IMR-90 (cell line): ENCODE results near the gene MAP2. TPM values are rescaled to one million over a fixed set of nuclear protein-coding genes. Genes with fewer than 3 reads are reported as not detected.

Experiments
- ATAC-seq: fragments of 200-7000 bp; cut with Tn5 transposase; 2 replicates; pipeline ENCODE4 v1.9.1; 2020; ENCODE audit warnings: low read depth, mild to moderate bottlenecking, moderate library complexity
- BruUV-seq: library from RNA; stranded (reverse); fragments of 400-500 nt; replicated peaks from 2 replicates; lab custom pipeline; 2021; lab: Mats Ljungman, UMichigan
- CTCF ChIA-PET: fragments of 300-600 bp; formaldehyde crosslinking; extraction: SDS; loops from one replicate; lab custom pipeline; 2021; ENCODE audit warnings: antibody characterized with exemption; lab: Yijun Ruan, JAX
- POLR2A ChIA-PET: fragments of 300-600 bp; sonication (Branson Sonifier 250); formaldehyde crosslinking; loops from one replicate; lab custom pipeline; 2022; ENCODE audit warnings: antibody characterized with exemption; ENCODE audit not compliant: unreplicated experiment; lab: Charles Lee
- DNase-seq: peaks from one replicate; pipeline ENCODE4 v3.0.0; 2013
- H2AFZ ChIP-seq: replicated peaks from 2 replicates; pipeline ENCODE3; 2013; ENCODE audit warnings: low read length, mild to moderate bottlenecking; ENCODE audit not compliant: poor library complexity
- H2AK5ac ChIP-seq: 2 replicates; pipeline ENCODE4 v1.6.1; 2013; ENCODE audit warnings: low read depth, low read length, inconsistent platforms
- H2AK9ac ChIP-seq: replicated peaks from 2 replicates; pipeline ENCODE3; 2013; ENCODE audit warnings: mild to moderate bottlenecking, low read depth, low read length, moderate library complexity; ENCODE audit not compliant: poor library complexity
- H2BK120ac ChIP-seq: 2 replicates; pipeline ENCODE4 v1.6.1; 2013; ENCODE audit warnings: low read depth, low read length, inconsistent platforms
- H2BK15ac ChIP-seq: 3 replicates; pipeline ENCODE4 v1.6.1; 2013; ENCODE audit warnings: low read depth, low read length, inconsistent platforms
- H2BK20ac ChIP-seq: 2 replicates; pipeline ENCODE4 v1.6.1; 2013; ENCODE audit warnings: low read depth, mild to moderate bottlenecking, inconsistent platforms, low read length, moderate library complexity
- H2BK5ac ChIP-seq: 2 replicates; pipeline ENCODE4 v1.6.1; 2013; ENCODE audit warnings: mild to moderate bottlenecking, low read depth, low read length, inconsistent platforms; ENCODE audit not compliant: poor library complexity, severe bottlenecking
- H3K14ac ChIP-seq: replicated peaks from 2 replicates; pipeline ENCODE4 v1.6.1; 2013; ENCODE audit warnings: low read depth, low read length, inconsistent platforms
- H3K18ac ChIP-seq: 2 replicates; pipeline ENCODE4 v1.6.1; 2013; ENCODE audit warnings: low read depth, low read length, control low read depth
- H3K23ac ChIP-seq: 2 replicates; pipeline ENCODE4 v1.6.1; 2013; ENCODE audit warnings: low read depth, low read length, inconsistent platforms
- H3K27ac ChIP-seq: 2 replicates; pipeline ENCODE4 v1.5.1; 2013; ENCODE audit warnings: mild to moderate bottlenecking, control low read depth, low read length; ENCODE audit not compliant: insufficient read depth
- H3K27me3 ChIP-seq: 2 replicates; pipeline ENCODE4 v1.6.1; 2013; ENCODE audit warnings: low read length; ENCODE audit not compliant: control insufficient read depth, insufficient read depth
- H3K36me3 ChIP-seq: 2 replicates; pipeline ENCODE4 v1.6.1; 2013; ENCODE audit warnings: low read length, mixed read lengths; ENCODE audit not compliant: control insufficient read depth, insufficient read depth
- H3K4ac ChIP-seq: 2 replicates; pipeline ENCODE4 v1.6.1; 2013; ENCODE audit warnings: low read depth, low read length, inconsistent platforms
- H3K4me1 ChIP-seq: 2 replicates; pipeline ENCODE4 v1.6.1; 2013; ENCODE audit warnings: low read length, mixed read lengths; ENCODE audit not compliant: control insufficient read depth, insufficient read depth
- H3K4me2 ChIP-seq: 2 replicates; pipeline ENCODE4 v1.6.1; 2013; ENCODE audit warnings: low read depth, mild to moderate bottlenecking, control low read depth, low read length, moderate library complexity
- H3K4me3 ChIP-seq: 2 replicates; pipeline ENCODE4 v1.5.1; 2013; ENCODE audit warnings: low read depth, mild to moderate bottlenecking, control low read depth, low read length, moderate library complexity; ENCODE audit not compliant: insufficient read depth
- H3K56ac ChIP-seq: 2 replicates; pipeline ENCODE4 v1.6.1; 2013; ENCODE audit warnings: low read length, inconsistent platforms; ENCODE audit not compliant: insufficient read depth; ENCODE audit errors: extremely low read depth
- H3K79me1 ChIP-seq, 2 experiments: 2 replicates each; pipeline ENCODE4 v1.6.1; 2013; ENCODE audit warnings: low read length in 2 of 2, inconsistent platforms in 1 of 2, low read depth in 1 of 2
- H3K9ac ChIP-seq: 2 replicates; pipeline ENCODE4 v1.6.1; 2013; ENCODE audit warnings: low read depth, low read length, control low read depth
- H3K9me1 ChIP-seq: 2 replicates; pipeline ENCODE4 v1.6.1; 2013; ENCODE audit warnings: low read length, inconsistent platforms; ENCODE audit not compliant: insufficient read depth
- H3K9me3 ChIP-seq: 2 replicates; pipeline ENCODE4 v1.6.1; 2013; ENCODE audit warnings: low read length; ENCODE audit not compliant: control insufficient read depth, insufficient read depth
- H4K20me1 ChIP-seq: 2 replicates; pipeline ENCODE4 v1.6.1; 2013; ENCODE audit warnings: low read length, inconsistent platforms; ENCODE audit not compliant: insufficient read depth
- H4K5ac ChIP-seq: 2 replicates; pipeline ENCODE4 v1.6.1; 2013; ENCODE audit warnings: mild to moderate bottlenecking, low read depth, low read length, control low read depth
- H4K8ac ChIP-seq, 2 experiments: 2 replicates each; pipeline ENCODE4 v1.6.1; 2013; ENCODE audit warnings: low read depth in 2 of 2, low read length in 2 of 2, control low read depth in 1 of 2, inconsistent platforms in 1 of 2
- H4K91ac ChIP-seq: 2 replicates; pipeline ENCODE4 v1.6.1; 2013; ENCODE audit warnings: low read depth, low read length, inconsistent platforms; ENCODE audit not compliant: insufficient read depth
- BHLHE40 ChIP-seq: fragments of 150-350 bp; IDR thresholded peaks from 2 replicates; pipeline ENCODE4 v1.6.1; 2016; ENCODE audit warnings: mild to moderate bottlenecking, low read depth, low read length
- CEBPB ChIP-seq: IDR thresholded peaks from 2 replicates; pipeline ENCODE4 v1.6.1; 2012; ENCODE audit warnings: low read depth, low read length, improper control_type of control experiment
- CHD1 ChIP-seq: IDR thresholded peaks from 2 replicates; pipeline ENCODE4 v1.6.1; 2012; ENCODE audit warnings: low read depth, low read length, improper control_type of control experiment
- FOS ChIP-seq: fragments of 150-350 bp; IDR thresholded peaks from 2 replicates; pipeline ENCODE4 v1.6.1; 2016; ENCODE audit warnings: low read depth, low read length
- MAFK ChIP-seq: IDR thresholded peaks from 2 replicates; pipeline ENCODE4 v1.6.1; 2012; ENCODE audit warnings: low read depth, low read length, improper control_type of control experiment
- MAZ ChIP-seq: IDR thresholded peaks from 2 replicates; pipeline ENCODE4 v1.6.1; 2012; ENCODE audit warnings: low read depth, mild to moderate bottlenecking, low read length, improper control_type of control experiment, moderate library complexity, borderline replicate concordance
- MXI1 ChIP-seq: IDR thresholded peaks from 2 replicates; pipeline ENCODE4 v1.6.1; 2012; ENCODE audit warnings: low read depth, mild to moderate bottlenecking, low read length, moderate library complexity, borderline replicate concordance
- NFE2L2 ChIP-seq: fragments of 150-350 bp; IDR thresholded peaks from 2 replicates; pipeline ENCODE4 v1.6.1; 2016; ENCODE audit warnings: low read depth, mild to moderate bottlenecking, low read length
- POLR2A ChIP-seq: IDR thresholded peaks from 2 replicates; pipeline ENCODE4 v1.6.1; 2012; ENCODE audit warnings: mild to moderate bottlenecking, low read depth, low read length
- RAD21 ChIP-seq: IDR thresholded peaks from 2 replicates; pipeline ENCODE4 v1.6.1; 2012; ENCODE audit warnings: low read length, improper control_type of control experiment
- RCOR1 ChIP-seq: IDR thresholded peaks from 2 replicates; pipeline ENCODE4 v1.6.1; 2012; ENCODE audit warnings: mild to moderate bottlenecking, low read length, improper control_type of control experiment; ENCODE audit not compliant: insufficient replicate concordance
- RFX5 ChIP-seq: IDR thresholded peaks from 2 replicates; pipeline ENCODE4 v1.8.0; 2012; ENCODE audit warnings: low read depth, mild to moderate bottlenecking, low read length, moderate library complexity
- SMC3 ChIP-seq: fragments of 150-350 bp; IDR thresholded peaks from 2 replicates; pipeline ENCODE4 v1.6.1; 2016; ENCODE audit warnings: low read depth, mild to moderate bottlenecking, antibody characterized with exemption, low read length, moderate library complexity
- WGBS, 2 experiments: methylation state at CpG; one replicate each; pipeline versions ENCODE4 v1.1.5 to v1.1.7; 2013; ENCODE audit warnings: missing lambda C conversion rate in 2 of 2; ENCODE audit not compliant: insufficient read length in 1 of 2; ENCODE audit errors: extremely low coverage in 2 of 2; 5-methylcytosine and 5-hydroxymethylcytosine counted together
- dilution Hi-C: fragments of 300-500 bp; cut with HindIII; formaldehyde crosslinking; loops from one replicate; pipeline ENCODE4 v1.14.3; 2018; ENCODE audit warnings: low sequenced_read_pairs; ENCODE audit not compliant: unreplicated experiment
- in situ Hi-C: fragments of 300-500 bp; cut with MboI; formaldehyde crosslinking; loops from 3 replicates; pipeline ENCODE4 v1.14.3; 2019; ENCODE audit warnings: low sequenced_read_pairs, inconsistent platforms, mixed read lengths
- intact Hi-C: fragments of 100-400 bp; cut with micrococcal nuclease; formaldehyde crosslinking; loops from 2 replicates; pipeline ENCODE4 v1.10.0; 2022
- polyA plus RNA-seq, 3 experiments: library from polyadenylated mRNA; depleted of rRNA; stranded (reverse); fragments of >200 nt; gene quantifications; 2 replicates each; pipeline ENCODE4 v1.2.3, GENCODE V29; 2012; ENCODE audit warnings: low replicate concordance in 1 of 3
- total RNA-seq: library from RNA; depleted of rRNA; stranded (reverse); fragments of >200 nt; gene quantifications from 2 replicates; pipeline ENCODE4 v1.2.3, GENCODE V29; 2012
- TF ChIP-seq, protein P1 (sequence below): fragments of 150-350 bp; IDR thresholded peaks from 2 replicates; pipeline ENCODE4 v1.6.1; 2017; ENCODE audit warnings: mild to moderate bottlenecking, antibody characterized with exemption, low read length, low read depth
- TF ChIP-seq, protein P2 (sequence below): conservative IDR thresholded peaks from 2 replicates; pipeline ENCODE4 v1.5.1; 2012; ENCODE audit warnings: mild to moderate bottlenecking, low read depth, low read length, improper control_type of control experiment
- TF ChIP-seq, protein P3 (sequence below): fragments of 150-350 bp; IDR thresholded peaks from 2 replicates; pipeline ENCODE4 v1.6.1; 2016; ENCODE audit warnings: low read depth, mild to moderate bottlenecking, low read length, moderate library complexity, borderline replicate concordance

The MAP2 gene
- total and polyA plus RNA-seq, 2 of the 4 experiments (the other 2 are of a cell fraction) = 0.29 to 0.36 TPM

DNA sequence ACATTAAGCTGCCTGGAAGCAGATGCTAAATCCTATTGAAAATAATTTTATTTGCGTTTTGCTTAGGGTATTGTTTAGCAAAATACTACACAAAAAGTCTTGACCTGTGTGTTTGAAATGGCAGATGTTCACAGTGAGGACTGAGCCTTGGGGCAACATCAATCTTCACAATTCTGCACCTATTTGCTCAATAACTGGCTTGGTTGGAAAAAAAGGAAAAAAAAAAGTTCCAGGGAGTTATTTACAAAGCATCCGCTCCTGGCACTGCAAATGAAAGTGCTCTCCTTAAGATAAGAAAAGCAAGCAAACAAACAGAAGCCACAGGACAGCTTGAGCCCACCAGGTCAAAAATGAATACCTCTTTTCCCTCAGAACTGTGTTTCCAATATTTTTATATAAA is 77.7 kb downstream of the MAP2 start:
- H3K36me3 ChIP-seq = no peaks in the 10 kb centered on the region
- H3K4me1 ChIP-seq = no peaks in the 10 kb centered on the region
- H2BK20ac ChIP-seq = no peak overlapping the region
- no peaks in the 10 kb centered on the region for H3K79me1 ChIP-seq
- DNase-seq = no peak
- ATAC-seq = no peak
- no peak overlapping the region for H3K4ac ChIP-seq
- no peak overlapping the region for H3K56ac ChIP-seq
- no CpG with 5 or more reads among the region's 2 CpGs for WGBS, 2 experiments
- H2BK15ac ChIP-seq = no peak overlapping the region
- intact Hi-C loops (no loop called here), dilution Hi-C loops (no loop called here), in situ Hi-C loops (no loop called here)
- no peak overlapping the region for H2AFZ ChIP-seq
- H3K27ac ChIP-seq = no peak overlapping the region
- no peak overlapping the region for H3K14ac ChIP-seq
- H2AK5ac ChIP-seq = no peak overlapping the region
- no peak overlapping the region for H4K91ac ChIP-seq
- ChIA-PET POLR2A (no interaction called here), CTCF (interaction anchor here (0.6 kb wide), 1 partner anchor 11 kb away, joined by 3 read pairs; no protein-coding TSS in a partner anchor)
- H3K18ac ChIP-seq = no peak overlapping the region
- no peak overlapping the region for H3K4me3 ChIP-seq
- no peak overlapping the region for H4K8ac ChIP-seq
- H3K23ac ChIP-seq = no peak overlapping the region
- TF ChIP-seq RCOR1 = no peak
- no peak for TF ChIP-seq FOS
- TF ChIP-seq, protein P1, sequence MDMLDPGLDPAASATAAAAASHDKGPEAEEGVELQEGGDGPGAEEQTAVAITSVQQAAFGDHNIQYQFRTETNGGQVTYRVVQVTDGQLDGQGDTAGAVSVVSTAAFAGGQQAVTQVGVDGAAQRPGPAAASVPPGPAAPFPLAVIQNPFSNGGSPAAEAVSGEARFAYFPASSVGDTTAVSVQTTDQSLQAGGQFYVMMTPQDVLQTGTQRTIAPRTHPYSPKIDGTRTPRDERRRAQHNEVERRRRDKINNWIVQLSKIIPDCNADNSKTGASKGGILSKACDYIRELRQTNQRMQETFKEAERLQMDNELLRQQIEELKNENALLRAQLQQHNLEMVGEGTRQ = no peak
- TF ChIP-seq, protein P2, sequence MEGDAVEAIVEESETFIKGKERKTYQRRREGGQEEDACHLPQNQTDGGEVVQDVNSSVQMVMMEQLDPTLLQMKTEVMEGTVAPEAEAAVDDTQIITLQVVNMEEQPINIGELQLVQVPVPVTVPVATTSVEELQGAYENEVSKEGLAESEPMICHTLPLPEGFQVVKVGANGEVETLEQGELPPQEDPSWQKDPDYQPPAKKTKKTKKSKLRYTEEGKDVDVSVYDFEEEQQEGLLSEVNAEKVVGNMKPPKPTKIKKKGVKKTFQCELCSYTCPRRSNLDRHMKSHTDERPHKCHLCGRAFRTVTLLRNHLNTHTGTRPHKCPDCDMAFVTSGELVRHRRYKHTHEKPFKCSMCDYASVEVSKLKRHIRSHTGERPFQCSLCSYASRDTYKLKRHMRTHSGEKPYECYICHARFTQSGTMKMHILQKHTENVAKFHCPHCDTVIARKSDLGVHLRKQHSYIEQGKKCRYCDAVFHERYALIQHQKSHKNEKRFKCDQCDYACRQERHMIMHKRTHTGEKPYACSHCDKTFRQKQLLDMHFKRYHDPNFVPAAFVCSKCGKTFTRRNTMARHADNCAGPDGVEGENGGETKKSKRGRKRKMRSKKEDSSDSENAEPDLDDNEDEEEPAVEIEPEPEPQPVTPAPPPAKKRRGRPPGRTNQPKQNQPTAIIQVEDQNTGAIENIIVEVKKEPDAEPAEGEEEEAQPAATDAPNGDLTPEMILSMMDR = no peak
- no peak for TF ChIP-seq MAZ
- no peak for TF ChIP-seq POLR2A
- TF ChIP-seq MAFK = no peak
- TF ChIP-seq RAD21 = no peak
- no peak for TF ChIP-seq MXI1
- TF ChIP-seq CEBPB = no peak
- no peak for TF ChIP-seq SMC3
- TF ChIP-seq, protein P3, sequence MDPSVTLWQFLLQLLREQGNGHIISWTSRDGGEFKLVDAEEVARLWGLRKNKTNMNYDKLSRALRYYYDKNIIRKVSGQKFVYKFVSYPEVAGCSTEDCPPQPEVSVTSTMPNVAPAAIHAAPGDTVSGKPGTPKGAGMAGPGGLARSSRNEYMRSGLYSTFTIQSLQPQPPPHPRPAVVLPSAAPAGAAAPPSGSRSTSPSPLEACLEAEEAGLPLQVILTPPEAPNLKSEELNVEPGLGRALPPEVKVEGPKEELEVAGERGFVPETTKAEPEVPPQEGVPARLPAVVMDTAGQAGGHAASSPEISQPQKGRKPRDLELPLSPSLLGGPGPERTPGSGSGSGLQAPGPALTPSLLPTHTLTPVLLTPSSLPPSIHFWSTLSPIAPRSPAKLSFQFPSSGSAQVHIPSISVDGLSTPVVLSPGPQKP = no peak
- no peak for TF ChIP-seq RFX5
- no peak for TF ChIP-seq CHD1
- no peak for TF ChIP-seq BHLHE40
- no peak for TF ChIP-seq NFE2L2
- H2BK120ac ChIP-seq = no peak overlapping the region
- no peak overlapping the region for H3K9ac ChIP-seq
- peaks cover 6% of the 10 kb centered on the region for H3K9me3 ChIP-seq
- H3K27me3 ChIP-seq = no peaks in the 10 kb centered on the region
- no peak overlapping the region for H4K5ac ChIP-seq
- no peaks in the 10 kb centered on the region for H3K9me1 ChIP-seq
- no peak overlapping the region for H2AK9ac ChIP-seq
- no TSS peak for BruUV-seq
- no peak overlapping the region for H2BK5ac ChIP-seq
- no peaks in the 10 kb centered on the region for H4K20me1 ChIP-seq
- no peak overlapping the region for H3K4me2 ChIP-seq
